SIG-M5 treated with dmso at 0.1 percent for 504 hours (cell line): ENCODE measurements around the gene GAPDH.
A peak's percentile ranks its signal among the peaks of the same experiment; 100 is the strongest.
"Not testable (repeated sequence)": the region's sequence is repeated elsewhere in the genome, so short reads cannot be mapped to it uniquely, and the experiment has no call there.

ENCODE experiments used
- DNase-seq: peaks from one replicate; lab custom pipeline; 2025; ENCODE audit not compliant: unreplicated experiment; lab: John Stamatoyannopoulos, UW

The GAPDH gene

GRCh38 chr12:6541371-6542165 lies 7.3 kb downstream of the GAPDH start:
- DNase-seq, result no peak

GRCh38 chr12:6542209-6543009 lies 8.1 kb downstream of the GAPDH start:
- DNase-seq, result no peak

- no peak for DNase-seq
Observed at GRCh38 chr12:6546016-6546415, 11.7 kb downstream of the GAPDH start.

- no peak for DNase-seq
Observed at GRCh38 chr12:6547566-6547965, 13.2 kb downstream of the GAPDH start.

GRCh38 chr12:6547987-6548386 lies 13.7 kb downstream of the GAPDH start:
- DNase-seq, result no peak

- DNase-seq, result no peak
Observed at GRCh38 chr12:6548556-6548955, 14.2 kb downstream of the GAPDH start.

- DNase-seq, result peak; percentile 55
Observed at GRCh38 chr12:6548966-6549683, 14.8 kb downstream of the GAPDH start.

GRCh38 chr12:6549684-6550151 lies 15.4 kb downstream of the GAPDH start:
- DNase-seq, result no peak

- DNase-seq, result peak; percentile 95
Observed at GRCh38 chr12:6550294-6551062, 16.2 kb downstream of the GAPDH start.

- DNase-seq, result no peak
Observed at GRCh38 chr12:6551063-6551461, 16.7 kb downstream of the GAPDH start.

- no peak for DNase-seq
Observed at GRCh38 chr12:6551496-6552139, 17.3 kb downstream of the GAPDH start.

- no peak for DNase-seq
Observed at GRCh38 chr12:6552140-6552551, 17.8 kb downstream of the GAPDH start.

- DNase-seq, result no peak
Observed at GRCh38 chr12:6553051-6553868, 18.9 kb downstream of the GAPDH start.

GRCh38 chr12:6554168-6555017 lies 20.1 kb downstream of the GAPDH start:
- peak; percentile 91 for DNase-seq

- peak; percentile 27 for DNase-seq
Observed at GRCh38 chr12:6555018-6555691, 20.8 kb downstream of the GAPDH start.

- DNase-seq, result not testable (repeated sequence)
Observed at GRCh38 chr12:6556496-6556817, 22.1 kb downstream of the GAPDH start.

GRCh38 chr12:6556857-6557256 lies 22.5 kb downstream of the GAPDH start:
- no peak for DNase-seq
